ENCODE results near the gene XYLT1. TPM values are rescaled to one million over a fixed set of nuclear protein-coding genes. Genes with fewer than 3 reads are reported as not detected.

The XYLT1 gene
- total RNA-seq, 1 donor from 2014 or later: 12.3 TPM

DNA sequence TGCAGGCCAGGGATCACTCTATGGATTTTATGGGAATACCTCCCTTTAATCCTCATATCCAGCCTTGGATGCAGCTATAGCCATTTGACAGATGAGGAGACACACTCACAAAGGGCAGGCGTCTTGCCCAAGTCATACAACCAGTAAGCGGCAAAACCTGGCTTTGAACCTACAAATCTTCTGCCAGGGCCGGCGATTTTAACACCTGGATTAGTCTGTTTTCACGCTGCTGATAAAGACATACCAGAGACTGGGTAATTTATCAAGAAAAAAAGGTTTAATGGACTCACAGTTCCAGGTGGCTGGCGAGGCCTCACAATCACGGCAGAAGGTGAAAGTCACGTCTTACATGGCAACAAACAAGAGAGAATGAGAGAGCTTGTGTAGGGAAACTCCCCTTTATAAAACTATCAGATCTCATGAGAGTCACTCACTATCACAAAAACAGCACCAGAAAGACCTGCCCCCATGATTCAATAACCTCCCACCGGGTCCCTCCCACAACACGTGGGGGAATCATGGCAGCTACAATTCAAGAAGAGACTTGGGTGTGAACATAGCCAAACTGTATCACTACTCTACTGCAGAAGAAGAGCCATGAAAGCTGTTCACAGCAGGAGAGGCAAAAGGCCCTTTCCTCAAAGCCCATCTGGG, 67.5 kb downstream of the XYLT1 start:
- DNase-seq (ENCODE audit: low spot score, unreplicated experiment): no peak
- H3K36me3 Mint-ChIP-seq (ENCODE audit: insufficient read depth): peaks cover 1% of the 10 kb centered on the region
- H3K4me3 Mint-ChIP-seq (ENCODE audit: low read depth): no peak overlapping the region
- peaks cover 23% of the 10 kb centered on the region for H3K4me1 Mint-ChIP-seq (ENCODE audit: low read depth)
- H3K9me3 Mint-ChIP-seq (ENCODE audit: low read depth): peaks cover 9% of the 10 kb centered on the region
- TF ChIP-seq, protein P1, sequence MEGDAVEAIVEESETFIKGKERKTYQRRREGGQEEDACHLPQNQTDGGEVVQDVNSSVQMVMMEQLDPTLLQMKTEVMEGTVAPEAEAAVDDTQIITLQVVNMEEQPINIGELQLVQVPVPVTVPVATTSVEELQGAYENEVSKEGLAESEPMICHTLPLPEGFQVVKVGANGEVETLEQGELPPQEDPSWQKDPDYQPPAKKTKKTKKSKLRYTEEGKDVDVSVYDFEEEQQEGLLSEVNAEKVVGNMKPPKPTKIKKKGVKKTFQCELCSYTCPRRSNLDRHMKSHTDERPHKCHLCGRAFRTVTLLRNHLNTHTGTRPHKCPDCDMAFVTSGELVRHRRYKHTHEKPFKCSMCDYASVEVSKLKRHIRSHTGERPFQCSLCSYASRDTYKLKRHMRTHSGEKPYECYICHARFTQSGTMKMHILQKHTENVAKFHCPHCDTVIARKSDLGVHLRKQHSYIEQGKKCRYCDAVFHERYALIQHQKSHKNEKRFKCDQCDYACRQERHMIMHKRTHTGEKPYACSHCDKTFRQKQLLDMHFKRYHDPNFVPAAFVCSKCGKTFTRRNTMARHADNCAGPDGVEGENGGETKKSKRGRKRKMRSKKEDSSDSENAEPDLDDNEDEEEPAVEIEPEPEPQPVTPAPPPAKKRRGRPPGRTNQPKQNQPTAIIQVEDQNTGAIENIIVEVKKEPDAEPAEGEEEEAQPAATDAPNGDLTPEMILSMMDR (IDR thresholded peaks at IDR 0.05; ENCODE audit: unreplicated experiment): no peak
- H3K27ac Mint-ChIP-seq: peak overlapping the region; percentile 31
- no peaks in the 10 kb centered on the region for H3K27me3 Mint-ChIP-seq

DNA sequence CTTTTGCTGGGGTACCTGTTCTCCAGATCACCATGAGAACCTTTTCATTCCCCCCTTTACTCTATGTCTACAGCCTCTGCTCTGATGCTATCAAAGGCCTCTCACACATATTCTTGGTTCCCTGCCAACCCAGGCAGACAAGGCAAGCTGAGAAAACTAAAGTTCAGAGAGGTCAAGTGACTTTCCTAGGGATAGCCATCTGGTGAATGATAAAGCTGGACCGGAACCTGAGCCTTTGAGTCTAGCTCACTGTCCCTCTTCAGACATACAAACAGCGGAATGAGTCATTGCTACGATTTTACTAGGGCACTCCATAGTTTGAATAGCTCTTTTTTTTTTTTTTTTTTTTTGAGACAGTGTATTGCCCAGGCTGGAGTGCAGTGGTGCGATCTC, 73.3 kb downstream of the XYLT1 start:
- H3K9me3 Mint-ChIP-seq (ENCODE audit: low read depth): no peaks in the 10 kb centered on the region
- peak overlapping the region; percentile 78 for H3K27ac Mint-ChIP-seq
- TF ChIP-seq, protein P1 (IDR thresholded peaks at IDR 0.05; ENCODE audit: unreplicated experiment): no peak
- no peak for DNase-seq (ENCODE audit: low spot score, unreplicated experiment)
- no peak overlapping the region for H3K4me3 Mint-ChIP-seq (ENCODE audit: low read depth)
- no peaks in the 10 kb centered on the region for H3K27me3 Mint-ChIP-seq
- H3K36me3 Mint-ChIP-seq (ENCODE audit: insufficient read depth): no peaks in the 10 kb centered on the region
- H3K4me1 Mint-ChIP-seq (ENCODE audit: low read depth): peaks cover 50% of the 10 kb centered on the region

DNA sequence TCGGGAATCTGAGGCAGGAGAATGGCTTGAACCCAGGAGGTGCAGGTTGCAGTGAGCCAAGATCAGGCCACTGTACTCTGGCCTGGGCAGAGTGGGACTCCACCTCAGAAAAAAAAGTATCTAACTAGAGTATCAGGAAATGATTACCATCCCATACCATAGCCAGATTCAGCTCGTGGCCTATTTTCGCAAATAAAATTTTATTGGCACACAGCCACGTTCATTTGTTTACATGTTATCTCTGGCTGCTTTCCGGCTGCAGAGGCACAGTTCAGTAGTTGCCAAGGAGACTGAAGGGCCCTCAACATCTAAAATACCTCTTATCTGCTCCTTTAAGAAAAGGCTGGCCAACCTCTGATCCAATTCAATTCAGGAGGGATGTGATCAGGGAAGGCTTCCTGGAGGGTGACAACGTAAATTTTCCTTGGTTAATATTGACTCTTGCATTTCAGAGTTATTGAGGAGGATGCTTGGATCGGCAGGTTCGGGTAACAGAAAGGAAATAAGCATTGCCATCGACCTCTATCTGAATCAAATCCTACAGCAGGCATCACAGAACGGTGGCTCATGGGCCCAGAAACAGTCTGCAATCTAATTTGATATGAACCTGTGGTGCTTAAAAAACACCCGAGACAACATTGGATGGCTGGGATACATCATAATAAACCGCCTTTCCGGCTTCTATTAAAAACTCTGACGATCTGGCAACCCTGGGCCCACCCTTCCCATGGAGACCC, 73.8 kb downstream of the XYLT1 start:
- Mint-ChIP-seq H3K27me3 (no peaks in the 10 kb centered on the region), H3K36me3 (ENCODE audit: insufficient read depth) (no peaks in the 10 kb centered on the region), H3K4me1 (ENCODE audit: low read depth) (peaks cover 50% of the 10 kb centered on the region), H3K9me3 (ENCODE audit: low read depth) (no peaks in the 10 kb centered on the region), H3K27ac (peak overlapping the region; percentile 78), H3K4me3 (ENCODE audit: low read depth) (no peak overlapping the region)
- TF ChIP-seq, protein P1 (IDR thresholded peaks at IDR 0.05; ENCODE audit: unreplicated experiment): no peak
- no peak for DNase-seq (ENCODE audit: low spot score, unreplicated experiment)

DNA sequence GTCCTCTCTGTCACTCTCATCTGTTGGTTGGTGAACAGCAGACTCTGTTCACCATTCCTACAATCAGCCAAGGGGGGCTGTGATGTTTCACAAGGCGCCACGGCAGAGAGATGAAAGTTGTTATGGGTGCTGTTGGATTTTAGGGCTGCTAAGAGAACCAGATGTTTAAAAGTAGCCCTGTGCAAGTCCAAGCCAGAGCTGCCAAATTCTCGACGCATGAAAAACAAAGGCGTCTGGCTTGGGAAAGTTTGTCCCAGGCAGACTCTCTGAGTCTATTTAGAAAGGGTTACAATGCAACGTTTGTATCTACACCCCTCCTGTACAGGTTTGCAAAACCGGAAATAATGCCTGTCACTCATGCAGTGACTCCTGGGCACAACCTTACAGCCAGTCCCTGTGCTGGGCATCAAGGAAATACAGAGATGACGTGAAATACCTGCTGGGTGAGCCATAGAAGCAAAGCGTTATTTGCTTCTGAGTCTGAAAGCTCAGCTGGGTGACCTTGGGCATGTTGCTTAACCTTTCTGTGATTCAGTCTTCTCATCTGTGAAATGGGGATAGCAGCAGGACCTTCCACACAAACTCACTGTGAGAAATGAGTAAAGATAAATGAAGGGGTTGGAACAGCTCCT, 74.8 kb downstream of the XYLT1 start:
- TF ChIP-seq, protein P1 (IDR thresholded peaks at IDR 0.05; ENCODE audit: unreplicated experiment): no peak
- H3K27ac Mint-ChIP-seq: peak overlapping the region; percentile 53
- H3K36me3 Mint-ChIP-seq (ENCODE audit: insufficient read depth): no peaks in the 10 kb centered on the region
- no peak overlapping the region for H3K4me3 Mint-ChIP-seq (ENCODE audit: low read depth)
- H3K27me3 Mint-ChIP-seq: no peaks in the 10 kb centered on the region
- no peaks in the 10 kb centered on the region for H3K9me3 Mint-ChIP-seq (ENCODE audit: low read depth)
- no peak for DNase-seq (ENCODE audit: low spot score, unreplicated experiment)
- peaks cover 50% of the 10 kb centered on the region for H3K4me1 Mint-ChIP-seq (ENCODE audit: low read depth)

DNA sequence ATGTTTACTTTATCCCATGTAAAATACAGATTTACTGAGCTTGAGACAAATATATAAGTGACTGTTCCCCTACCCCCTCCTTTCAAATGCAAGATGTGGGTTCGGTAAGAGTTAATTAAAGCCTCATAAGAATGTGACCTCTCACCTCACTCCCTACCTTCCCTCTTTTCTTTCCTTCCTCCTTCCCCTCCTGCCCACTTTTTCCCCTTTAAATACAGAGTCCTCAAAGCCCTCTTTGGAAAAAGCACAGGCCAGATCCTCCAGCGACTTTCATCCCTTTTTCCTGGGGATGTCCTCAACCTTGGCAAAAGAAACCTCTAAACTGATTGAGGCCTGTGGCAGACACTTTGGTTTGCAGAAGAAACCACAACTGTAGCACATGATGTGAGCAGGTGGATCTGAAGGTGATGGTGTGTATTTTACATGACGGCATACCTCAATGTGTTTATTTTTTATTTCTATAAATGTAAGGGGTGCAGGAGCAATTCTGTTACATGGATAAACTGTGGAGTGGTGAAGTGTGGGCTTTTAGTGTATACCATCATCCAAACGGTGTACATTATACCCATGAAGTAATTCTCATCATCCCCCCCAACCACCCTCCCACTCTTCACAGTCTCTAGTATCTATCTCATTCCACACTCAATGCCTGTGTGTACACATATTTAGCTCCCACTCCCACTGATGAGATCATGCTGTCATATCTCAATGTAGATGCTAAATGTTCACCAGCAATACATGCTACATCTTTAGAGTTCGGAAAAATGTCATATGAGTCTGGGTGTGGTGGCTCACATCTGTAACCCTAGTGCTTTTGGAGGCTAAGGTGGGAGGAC, 77.7 kb downstream of the XYLT1 start:
- no peak for DNase-seq (ENCODE audit: low spot score, unreplicated experiment)

More for the DNA sequence above, 77.7 kb downstream of the XYLT1 start:
- H3K36me3 Mint-ChIP-seq (ENCODE audit: insufficient read depth): no peaks in the 10 kb centered on the region
- peaks cover 32% of the 10 kb centered on the region for H3K4me1 Mint-ChIP-seq (ENCODE audit: low read depth)
- H3K27me3 Mint-ChIP-seq: peaks cover 3% of the 10 kb centered on the region
- no peaks in the 10 kb centered on the region for H3K9me3 Mint-ChIP-seq (ENCODE audit: low read depth)
- no peak overlapping the region for H3K4me3 Mint-ChIP-seq (ENCODE audit: low read depth)
- H3K27ac Mint-ChIP-seq: no peak overlapping the region
- TF ChIP-seq, protein P1 (IDR thresholded peaks at IDR 0.05; ENCODE audit: unreplicated experiment): no peak
